H9 (cell line): ENCODE measurements around the gene ADGRG2. TPM values are rescaled to one million over a fixed set of nuclear protein-coding genes. Genes with fewer than 3 reads are reported as not detected.
A peak's percentile ranks its signal among the peaks of the same experiment; 100 is the strongest.

Experiments
- DNase-seq: peaks from one replicate; pipeline ENCODE4 v3.0.0-alpha.2; 2017
- H2AFZ ChIP-seq: one replicate; pipeline ENCODE4 v1.6.1; 2013; ENCODE audit warnings: mild to moderate bottlenecking, low read length, control low read depth, moderate library complexity
- H2AK5ac ChIP-seq: 2 replicates; pipeline ENCODE4 v1.6.1; 2013; ENCODE audit warnings: low read length, control low read depth, mixed read lengths; ENCODE audit not compliant: insufficient read length
- H2BK120ac ChIP-seq: one replicate; pipeline ENCODE4 v1.6.1; 2013; ENCODE audit warnings: low read depth, mild to moderate bottlenecking, low read length, control low read depth, inconsistent platforms; ENCODE audit not compliant: poor library complexity, severe bottlenecking
- H2BK12ac ChIP-seq: 2 replicates; pipeline ENCODE4 v1.6.1; 2013; ENCODE audit warnings: low read length, control low read depth, mixed read lengths, low read depth; ENCODE audit not compliant: insufficient read length
- H2BK15ac ChIP-seq: 2 replicates; pipeline ENCODE4 v1.6.1; 2013; ENCODE audit warnings: low read depth, low read length, control low read depth
- H2BK20ac ChIP-seq: one replicate; pipeline ENCODE4 v1.6.1; 2013; ENCODE audit warnings: low read depth, mild to moderate bottlenecking, low read length, control low read depth, inconsistent platforms; ENCODE audit not compliant: poor library complexity, severe bottlenecking
- H2BK5ac ChIP-seq: 2 replicates; pipeline ENCODE4 v1.6.1; 2013; ENCODE audit warnings: low read length, control low read depth, mixed read lengths; ENCODE audit not compliant: insufficient read length
- H3K14ac ChIP-seq: 2 replicates; pipeline ENCODE4 v1.6.1; 2013; ENCODE audit warnings: low read length, control low read depth; ENCODE audit not compliant: insufficient read depth
- H3K18ac ChIP-seq: 2 replicates; pipeline ENCODE4 v1.6.1; 2013; ENCODE audit warnings: low read depth, mild to moderate bottlenecking, mixed read lengths, low read length, control low read depth; ENCODE audit not compliant: insufficient read length
- H3K23ac ChIP-seq: 2 replicates; pipeline ENCODE4 v1.6.1; 2013; ENCODE audit warnings: low read length, control low read depth, mixed read lengths, low read depth; ENCODE audit not compliant: insufficient read length
- H3K23me2 ChIP-seq: 2 replicates; pipeline ENCODE4 v1.6.1; 2013; ENCODE audit warnings: low read depth, mild to moderate bottlenecking, mixed read lengths, low read length, control low read depth; ENCODE audit not compliant: insufficient read length, poor library complexity, severe bottlenecking
- H3K27ac ChIP-seq: 2 replicates; pipeline ENCODE4 v1.5.1; 2013; ENCODE audit warnings: low read length, control low read depth, mixed read lengths, low read depth; ENCODE audit not compliant: insufficient read length
- H3K27me3 ChIP-seq: 2 replicates; pipeline ENCODE4 v1.6.1; 2013; ENCODE audit warnings: low read length, control low read depth, inconsistent platforms; ENCODE audit not compliant: insufficient read depth
- H3K4ac ChIP-seq: 2 replicates; pipeline ENCODE4 v1.6.1; 2013; ENCODE audit warnings: low read depth, mild to moderate bottlenecking, control low read depth, inconsistent platforms, low read length, moderate library complexity
- H3K4me1 ChIP-seq: 2 replicates; pipeline ENCODE4 v1.6.1; 2013; ENCODE audit warnings: low read length, control low read depth, inconsistent platforms; ENCODE audit not compliant: insufficient read depth
- H3K4me2 ChIP-seq: 2 replicates; pipeline ENCODE4 v1.6.1; 2013; ENCODE audit warnings: low read length, control low read depth, mixed read lengths; ENCODE audit not compliant: insufficient read length, insufficient read depth
- H3K56ac ChIP-seq: 2 replicates; pipeline ENCODE4 v1.6.1; 2013; ENCODE audit warnings: low read depth, mild to moderate bottlenecking, mixed read lengths, low read length, control low read depth; ENCODE audit not compliant: insufficient read length
- H3K79me1 ChIP-seq: 2 replicates; pipeline ENCODE4 v1.6.1; 2013; ENCODE audit warnings: low read depth, mild to moderate bottlenecking, moderate library complexity, low read length, control low read depth, inconsistent platforms; ENCODE audit not compliant: insufficient read depth, poor library complexity, severe bottlenecking
- H3K79me2 ChIP-seq: 2 replicates; pipeline ENCODE4 v1.6.1; 2013; ENCODE audit warnings: low read length, control low read depth, inconsistent platforms; ENCODE audit not compliant: insufficient read depth
- H3K9ac ChIP-seq: 2 replicates; pipeline ENCODE4 v1.6.1; 2013; ENCODE audit warnings: low read length, control low read depth, mixed read lengths; ENCODE audit not compliant: insufficient read length; ENCODE audit errors: extremely low read depth
- H3K9me3 ChIP-seq: one replicate; pipeline ENCODE4 v1.6.1; 2013; ENCODE audit warnings: low read depth, low read length, inconsistent platforms; ENCODE audit not compliant: control insufficient read depth
- H3T11ph ChIP-seq: one replicate; pipeline ENCODE4 v1.6.1; 2013; ENCODE audit warnings: mild to moderate bottlenecking, low read length, control low read depth, inconsistent platforms
- H4K20me1 ChIP-seq: one replicate; pipeline ENCODE4 v1.6.1; 2013; ENCODE audit not compliant: control insufficient read depth, insufficient read length, insufficient read depth
- H4K5ac ChIP-seq: 2 replicates; pipeline ENCODE4 v1.6.1; 2013; ENCODE audit warnings: low read depth, mild to moderate bottlenecking, mixed read lengths, low read length, control low read depth; ENCODE audit not compliant: insufficient read length
- H4K8ac ChIP-seq: replicated peaks from 2 replicates; pipeline ENCODE4 v1.6.1; 2013; ENCODE audit warnings: low read length, control low read depth, mixed read lengths, low read depth; ENCODE audit not compliant: insufficient read length
- H4K91ac ChIP-seq: 2 replicates; pipeline ENCODE4 v1.6.1; 2013; ENCODE audit warnings: low read depth, mild to moderate bottlenecking, moderate library complexity, mixed read lengths, low read length, control low read depth; ENCODE audit not compliant: insufficient read length
- H3K27ac Mint-ChIP-seq, 3 experiments: 2 replicates in 2 of 3; 3 replicates in 1 of 3; pipeline ENCODE4 v1.8.0; 2020 to 2021; ENCODE audit warnings: mixed read lengths in 3 of 3, mild to moderate bottlenecking in 1 of 3, moderate library complexity in 1 of 3
- H3K27me3 Mint-ChIP-seq: 2 replicates; pipeline ENCODE4 v1.8.0; 2021; ENCODE audit warnings: low read depth, mild to moderate bottlenecking, moderate library complexity, mixed read lengths
- H3K36me3 Mint-ChIP-seq, 3 experiments: 2 replicates in 2 of 3; 3 replicates in 1 of 3; pipeline ENCODE4 v1.8.0; 2020 to 2021; ENCODE audit warnings: low read depth in 3 of 3, mixed read lengths in 3 of 3; ENCODE audit not compliant: insufficient read depth in 1 of 3
- H3K4me1 Mint-ChIP-seq, 2 experiments: 2 replicates each; pipeline ENCODE4 v1.8.0; 2020; ENCODE audit warnings: mixed read lengths in 2 of 2
- H3K4me3 Mint-ChIP-seq, 2 experiments: 2 replicates in 1 of 2; 3 replicates in 1 of 2; pipeline ENCODE4 v1.8.0; 2020 to 2021; ENCODE audit warnings: mild to moderate bottlenecking in 2 of 2, mixed read lengths in 2 of 2, moderate library complexity in 1 of 2
- H3K9me3 Mint-ChIP-seq, 2 experiments: 2 replicates in 1 of 2; 3 replicates in 1 of 2; pipeline ENCODE4 v1.8.0; 2020; ENCODE audit warnings: mild to moderate bottlenecking in 2 of 2, mixed read lengths in 2 of 2, moderate library complexity in 1 of 2
- CTCF ChIP-seq: fragments of 200-600 bp; sonication (generic); conservative IDR thresholded peaks from 3 replicates; pipeline ENCODE4 v1.8.0; 2021; ENCODE audit warnings: antibody characterized with exemption, mild to moderate bottlenecking
- WGBS: extraction: QIAGEN DNeasy Blood & Tissue Kit; methylation state at CpG from one replicate; pipeline ENCODE4 v1.1.7; 2013; ENCODE audit warnings: missing lambda C conversion rate, low lambda C conversion rate, mixed read lengths; ENCODE audit not compliant: insufficient read length; ENCODE audit errors: extremely low coverage; 5-methylcytosine and 5-hydroxymethylcytosine counted together
- total RNA-seq: library from RNA; stranded (reverse); gene quantifications from 2 replicates; pipeline ENCODE4 v1.2.1, GENCODE V29; 2021

ADGRG2 gene
- total RNA-seq, 1 experiment from 2014 or later = 6.8 TPM

GRCh38 chrX:19094654-19095053 is 27.6 kb downstream of the ADGRG2 start:
- H4K5ac ChIP-seq = no peak overlapping the region
- H4K20me1 ChIP-seq = no peaks in the 10 kb centered on the region
- H3K79me2 ChIP-seq = no peaks in the 10 kb centered on the region
- no peak overlapping the region for H3K23ac ChIP-seq
- H2BK12ac ChIP-seq = no peak overlapping the region
- peaks cover 40% of the 10 kb centered on the region for H3K9me3 ChIP-seq
- no peak overlapping the region for H2AK5ac ChIP-seq
- no peak overlapping the region for H3K14ac ChIP-seq
- no peaks in the 10 kb centered on the region for H3K23me2 ChIP-seq
- no peak overlapping the region for H2BK15ac ChIP-seq
- H4K91ac ChIP-seq = no peak overlapping the region
- no peak overlapping the region for H3K4me2 ChIP-seq
- peaks cover 23 to 25% (median 24%) of the 10 kb centered on the region in 3 experiments for H3K36me3 Mint-ChIP-seq
- no peak overlapping the region for H3K4ac ChIP-seq
- no peak overlapping the region for H2AFZ ChIP-seq
- H3K79me1 ChIP-seq = no peaks in the 10 kb centered on the region
- H2BK20ac ChIP-seq = no peak overlapping the region
- H3K56ac ChIP-seq = no peak overlapping the region
- H3K27me3 ChIP-seq = no peaks in the 10 kb centered on the region
- no CpG with 5 or more reads among the region's 12 CpGs for WGBS
- H3K27ac ChIP-seq = no peak overlapping the region
- H3K9ac ChIP-seq = no peak overlapping the region
- H2BK5ac ChIP-seq = no peak overlapping the region
- no peak for DNase-seq
- no peak overlapping the region for H3T11ph ChIP-seq
- no peak for TF ChIP-seq CTCF
- no peaks in the 10 kb centered on the region for H3K4me1 ChIP-seq
- no peak overlapping the region for H3K4me3 Mint-ChIP-seq
- no peaks in the 10 kb centered on the region; the same call in 1 of the 2 replicates for H3K27me3 Mint-ChIP-seq
- H3K27ac Mint-ChIP-seq = peak overlapping the region in 1 of 3 experiments; percentile 77; a peak in 2 of 7 replicates
- H3K18ac ChIP-seq = no peak overlapping the region
- peaks cover 73 to 82% of the 10 kb centered on the region in 2 experiments for H3K9me3 Mint-ChIP-seq
- H4K8ac ChIP-seq = no peak overlapping the region
- H2BK120ac ChIP-seq = no peak overlapping the region
- peaks cover 0 to 2% of the 10 kb centered on the region in 2 experiments; a peak in 1 of 4 replicates for H3K4me1 Mint-ChIP-seq
